MM.1S (cell line): ENCODE measurements around the gene PBXIP1.

Experiments used
- DNase-seq: peaks from one replicate; pipeline ENCODE4 v3.0.0-alpha.2; 2015
- H2AFZ ChIP-seq: fragments of 300-600 bp; sonication (generic); 2 replicates; pipeline ENCODE4 v1.6.0; 2016; ENCODE audit warnings: antibody characterized with exemption, low read length
- H3F3A ChIP-seq: fragments of 300-600 bp; sonication (generic); 2 replicates; pipeline ENCODE4 v1.6.1; 2016; ENCODE audit warnings: mild to moderate bottlenecking, antibody characterized with exemption, low read length, moderate library complexity, mixed read lengths; ENCODE audit not compliant: insufficient read depth
- H3K27ac ChIP-seq: fragments of 300-600 bp; sonication (generic); 2 replicates; pipeline ENCODE4 v1.5.1; 2016; ENCODE audit warnings: mild to moderate bottlenecking, low read length
- H3K27me3 ChIP-seq: fragments of 300-600 bp; sonication (generic); replicated peaks from 2 replicates; pipeline ENCODE4 v1.6.0; 2016; ENCODE audit warnings: low read length; ENCODE audit not compliant: insufficient read depth
- H3K36me3 ChIP-seq: fragments of 300-600 bp; sonication (generic); replicated peaks from 2 replicates; pipeline ENCODE4 v1.6.1; 2016; ENCODE audit warnings: mild to moderate bottlenecking, low read length, mixed read lengths; ENCODE audit not compliant: insufficient read depth
- H3K4me1 ChIP-seq: fragments of 300-600 bp; sonication (generic); 2 replicates; pipeline ENCODE4 v1.6.1; 2016; ENCODE audit warnings: low read length, mixed read lengths
- H3K4me2 ChIP-seq: fragments of 300-600 bp; sonication (generic); 2 replicates; pipeline ENCODE4 v1.6.0; 2016; ENCODE audit warnings: low read depth, low read length
- H3K4me3 ChIP-seq: fragments of 300-600 bp; sonication (generic); 2 replicates; pipeline ENCODE4 v1.5.1; 2016; ENCODE audit warnings: low read length, mixed read lengths
- H3K79me2 ChIP-seq: fragments of 300-600 bp; sonication (generic); 2 replicates; pipeline ENCODE4 v1.6.1; 2016; ENCODE audit warnings: mixed run types, low read length, mixed read lengths
- H3K9ac ChIP-seq: fragments of 300-600 bp; sonication (generic); 2 replicates; pipeline ENCODE4 v1.6.1; 2016; ENCODE audit warnings: low read length, mixed read lengths
- H3K9me2 ChIP-seq: fragments of 300-600 bp; sonication (generic); replicated peaks from 2 replicates; pipeline ENCODE4 v1.6.1; 2016; ENCODE audit warnings: mild to moderate bottlenecking, low read length, mixed read lengths; ENCODE audit not compliant: insufficient read depth
- H3K9me3 ChIP-seq: fragments of 300-600 bp; sonication (generic); replicated peaks from 2 replicates; pipeline ENCODE4 v1.6.1; 2016; ENCODE audit warnings: mild to moderate bottlenecking, low read length, mixed read lengths; ENCODE audit not compliant: insufficient read depth
- H4K20me1 ChIP-seq: fragments of 300-600 bp; sonication (generic); 2 replicates; pipeline ENCODE4 v1.6.1; 2016; ENCODE audit warnings: mild to moderate bottlenecking, low read length, moderate library complexity, mixed read lengths; ENCODE audit not compliant: insufficient read depth
- EZH2 ChIP-seq: fragments of 300-600 bp; sonication (generic); optimal IDR thresholded peaks from 2 replicates; pipeline ENCODE3; 2017; ENCODE audit warnings: low read depth, mild to moderate bottlenecking, antibody characterized with exemption, low read length, mixed read lengths
- EZH2phosphoT487 ChIP-seq: fragments of 300-600 bp; sonication (generic); IDR thresholded peaks from 2 replicates; pipeline ENCODE4 v1.6.1; 2018; ENCODE audit warnings: antibody characterized with exemption, low read length
- TF ChIP-seq, protein P1 (sequence below): fragments of 300-600 bp; sonication (generic); IDR thresholded peaks from 2 replicates; pipeline ENCODE4 v1.5.1; 2016; ENCODE audit warnings: antibody characterized with exemption, low read length, mixed read lengths

PBXIP1 gene

DNA sequence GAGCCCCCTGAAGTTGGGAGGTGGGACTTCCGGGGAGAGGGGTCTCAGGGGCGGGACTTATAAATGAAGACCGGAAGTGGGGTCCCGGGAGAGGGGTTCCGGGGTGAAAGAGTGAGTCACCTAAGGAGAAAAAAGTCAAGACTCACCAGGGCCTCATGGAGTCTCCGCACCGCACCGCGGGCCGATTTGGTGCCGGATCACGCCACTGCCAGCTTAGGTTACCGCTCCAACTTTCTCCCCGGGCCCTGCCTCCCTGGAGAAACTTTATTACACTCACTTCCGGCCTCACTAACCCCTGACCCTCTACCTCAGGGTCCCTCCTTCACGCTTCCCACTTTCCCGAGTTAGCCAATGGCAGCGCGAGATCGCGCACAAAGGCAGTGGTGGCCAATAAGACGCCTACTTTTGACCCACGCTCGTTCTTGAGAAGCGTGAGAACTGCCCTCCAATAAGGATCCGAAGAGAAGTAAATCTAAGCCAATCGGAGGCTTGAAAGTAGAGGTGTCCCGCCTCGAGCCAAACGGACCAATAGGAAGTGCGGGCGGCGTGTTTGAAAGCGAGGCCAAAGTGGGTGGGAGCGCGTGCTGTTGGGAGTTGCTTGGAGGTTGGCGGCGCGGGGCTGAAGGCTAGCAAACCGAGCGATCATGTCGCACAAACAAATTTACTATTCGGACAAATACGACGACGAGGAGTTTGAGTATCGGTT is 18.4 kb upstream of the PBXIP1 start, which contains the start of gene CKS1B:
Gene CKS1B (plus strand): TSS at position 580 of the 706 bp plus-strand sequence. CDS start 65 bp downstream, at position 645.
- peak within 1 kb of the TSS; percentile 90 for H3K27ac ChIP-seq
- peaks cover 39% of the 10 kb centered on the region for H3K4me1 ChIP-seq
- H3K4me2 ChIP-seq: peak within 1 kb of the TSS; percentile 73
- no peaks in the 10 kb centered on the region for H3K27me3 ChIP-seq
- TF ChIP-seq EZH2phosphoT487: no peak
- TF ChIP-seq, protein P1, sequence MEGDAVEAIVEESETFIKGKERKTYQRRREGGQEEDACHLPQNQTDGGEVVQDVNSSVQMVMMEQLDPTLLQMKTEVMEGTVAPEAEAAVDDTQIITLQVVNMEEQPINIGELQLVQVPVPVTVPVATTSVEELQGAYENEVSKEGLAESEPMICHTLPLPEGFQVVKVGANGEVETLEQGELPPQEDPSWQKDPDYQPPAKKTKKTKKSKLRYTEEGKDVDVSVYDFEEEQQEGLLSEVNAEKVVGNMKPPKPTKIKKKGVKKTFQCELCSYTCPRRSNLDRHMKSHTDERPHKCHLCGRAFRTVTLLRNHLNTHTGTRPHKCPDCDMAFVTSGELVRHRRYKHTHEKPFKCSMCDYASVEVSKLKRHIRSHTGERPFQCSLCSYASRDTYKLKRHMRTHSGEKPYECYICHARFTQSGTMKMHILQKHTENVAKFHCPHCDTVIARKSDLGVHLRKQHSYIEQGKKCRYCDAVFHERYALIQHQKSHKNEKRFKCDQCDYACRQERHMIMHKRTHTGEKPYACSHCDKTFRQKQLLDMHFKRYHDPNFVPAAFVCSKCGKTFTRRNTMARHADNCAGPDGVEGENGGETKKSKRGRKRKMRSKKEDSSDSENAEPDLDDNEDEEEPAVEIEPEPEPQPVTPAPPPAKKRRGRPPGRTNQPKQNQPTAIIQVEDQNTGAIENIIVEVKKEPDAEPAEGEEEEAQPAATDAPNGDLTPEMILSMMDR: no peak
- no peak for TF ChIP-seq EZH2
- H3F3A ChIP-seq: peaks cover 44% of the 10 kb centered on the region
- peaks cover 88% of the 10 kb centered on the region for H3K79me2 ChIP-seq
- no peaks in the 10 kb centered on the region for H4K20me1 ChIP-seq
- peak within 1 kb of the TSS; percentile 86 for H3K9ac ChIP-seq
- H3K4me3 ChIP-seq: peak within 1 kb of the TSS; percentile 69
- DNase-seq: peak; percentile 100
- no peaks in the 10 kb centered on the region for H3K9me3 ChIP-seq
- H2AFZ ChIP-seq: peak within 1 kb of the TSS; percentile 21; the same call in 1 of the 2 replicates
- H3K36me3 ChIP-seq: peaks cover 6% of the 10 kb centered on the region
- no peaks in the 10 kb centered on the region for H3K9me2 ChIP-seq

DNA sequence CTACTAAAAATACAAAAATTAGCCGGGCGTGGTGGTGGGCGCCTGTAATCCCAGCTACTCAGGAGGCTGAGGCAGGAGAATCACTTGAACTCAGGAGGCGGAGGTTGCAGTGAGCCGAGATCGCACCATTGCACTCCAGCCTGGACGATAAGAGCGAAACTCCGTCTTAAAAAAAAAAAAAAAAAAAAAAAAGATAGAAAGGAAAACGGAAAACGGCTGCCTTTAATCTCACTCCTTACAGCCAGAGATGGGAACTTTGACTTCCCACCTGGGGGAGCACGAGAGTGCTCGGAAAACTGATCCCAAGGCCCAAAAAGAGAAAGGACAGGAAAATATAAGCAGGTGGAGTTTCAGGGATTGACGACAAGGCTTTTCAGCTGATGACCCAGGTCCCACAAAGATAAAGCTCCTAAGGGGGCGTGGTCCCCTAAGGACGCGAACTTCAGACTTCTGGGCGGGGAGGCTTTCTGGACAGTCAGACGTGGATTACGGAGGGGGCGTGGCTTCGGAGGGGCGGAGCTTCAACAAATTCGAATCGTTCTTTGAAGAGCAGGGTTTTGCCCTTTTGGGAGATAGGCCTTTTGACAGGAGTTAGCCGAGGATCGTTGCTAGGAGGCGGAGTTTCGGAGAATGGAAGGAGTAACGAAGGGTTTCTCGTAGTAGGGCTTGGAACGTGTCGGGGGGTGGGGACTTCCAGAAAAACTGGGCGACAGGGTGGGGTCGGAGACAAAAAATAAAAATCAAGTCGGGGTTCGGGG is 17.6 kb upstream of the PBXIP1 start:
- Histone ChIP-seq H3K9ac (peak overlapping the region; percentile 86), H4K20me1 (no peaks in the 10 kb centered on the region), H3K4me1 (peaks cover 42% of the 10 kb centered on the region), H3K27ac (peak overlapping the region; percentile 90), H3K4me2 (peak overlapping the region; percentile 64), H2AFZ (no peak overlapping the region), H3F3A (peaks cover 44% of the 10 kb centered on the region), H3K36me3 (peaks cover 4% of the 10 kb centered on the region; the same call in 1 of the 2 replicates), H3K4me3 (peak overlapping the region; percentile 69), H3K9me3 (no peaks in the 10 kb centered on the region), H3K27me3 (no peaks in the 10 kb centered on the region), H3K79me2 (peaks cover 91% of the 10 kb centered on the region), H3K9me2 (no peaks in the 10 kb centered on the region)
- peak; percentile 100 for DNase-seq
- no peak for TF ChIP-seq EZH2
- TF ChIP-seq, protein P1: peak; percentile 27

DNA sequence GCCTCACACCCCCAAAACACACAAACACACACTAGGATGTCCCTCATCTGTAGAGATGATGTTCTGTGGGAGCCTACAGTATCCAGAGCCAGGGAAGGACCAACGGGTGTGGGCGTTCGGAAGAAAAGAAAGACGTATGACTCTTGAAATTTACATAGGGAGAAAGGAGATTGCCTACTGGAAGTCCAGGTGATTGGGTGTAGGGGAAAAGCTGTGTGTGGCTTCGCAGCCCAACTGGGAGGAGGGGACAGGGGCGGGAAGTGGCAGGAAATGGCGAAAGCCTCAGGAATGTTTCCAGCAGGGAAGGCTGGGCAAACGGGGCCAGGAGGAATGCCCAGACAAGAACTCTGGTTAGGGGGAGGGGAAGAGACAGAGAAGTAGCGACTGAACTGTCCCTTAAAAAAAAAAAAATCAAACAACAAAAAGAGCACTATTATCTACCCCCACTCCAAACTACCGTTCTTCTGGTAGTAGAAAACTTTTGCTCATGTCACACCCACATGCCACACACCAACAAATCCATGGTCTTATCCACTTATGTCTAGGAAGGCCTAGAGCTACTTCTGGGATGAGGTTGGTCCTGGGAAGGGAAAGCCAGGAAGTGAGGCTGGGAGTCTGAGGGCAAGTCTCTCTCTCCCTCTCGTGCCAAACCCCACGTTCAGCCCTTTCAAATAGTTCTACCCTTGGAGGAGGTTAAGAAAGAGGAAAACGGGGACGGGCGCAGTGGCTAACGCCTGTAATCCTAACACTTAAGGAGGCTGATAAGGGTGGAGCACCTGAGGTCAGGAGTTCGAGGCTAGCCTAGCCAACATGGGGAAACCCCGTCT is 16.8 kb upstream of the PBXIP1 start:
- H3K9ac ChIP-seq: peak overlapping the region; percentile 86; the same call in 1 of the 2 replicates
- DNase-seq: no peak
- peak overlapping the region; percentile 90; the same call in 1 of the 2 replicates for H3K27ac ChIP-seq
- H3K9me3 ChIP-seq: no peaks in the 10 kb centered on the region
- TF ChIP-seq EZH2phosphoT487 (no peak), EZH2 (no peak)
- TF ChIP-seq, protein P1: no peak
- no peak overlapping the region for H2AFZ ChIP-seq
- peaks cover 5% of the 10 kb centered on the region for H3K36me3 ChIP-seq
- peaks cover 42% of the 10 kb centered on the region for H3K4me1 ChIP-seq
- no peaks in the 10 kb centered on the region for H4K20me1 ChIP-seq
- peak overlapping the region; percentile 64 for H3K4me2 ChIP-seq
- peaks cover 43% of the 10 kb centered on the region for H3F3A ChIP-seq
- peak overlapping the region; percentile 69 for H3K4me3 ChIP-seq
- H3K9me2 ChIP-seq: no peaks in the 10 kb centered on the region
- peaks cover 91% of the 10 kb centered on the region for H3K79me2 ChIP-seq
- no peaks in the 10 kb centered on the region for H3K27me3 ChIP-seq
